Measurements from ENCODE around the gene UQCC3.

DNA sequence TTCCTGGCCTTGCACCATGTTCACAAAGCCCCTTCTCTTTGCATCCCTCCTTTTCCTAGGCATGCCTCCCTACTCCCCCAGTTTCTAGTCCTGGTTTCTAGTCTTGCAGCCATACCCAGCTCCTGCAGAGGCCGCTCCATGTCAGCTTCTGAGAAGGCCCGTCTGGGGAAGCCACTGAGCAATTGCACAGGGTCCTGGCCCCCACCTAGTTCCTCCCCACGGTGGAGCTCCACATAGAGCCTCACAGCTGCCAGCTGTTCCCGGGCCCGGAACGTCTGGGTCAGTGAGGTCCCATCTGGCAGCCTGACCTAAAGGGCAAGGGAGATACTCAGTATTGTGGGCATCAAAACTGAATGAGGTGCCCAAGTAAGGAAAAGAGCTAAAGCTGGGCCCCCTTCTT lies 5.2 kb downstream of the UQCC3 start:
- TF ChIP-seq, protein P1, sequence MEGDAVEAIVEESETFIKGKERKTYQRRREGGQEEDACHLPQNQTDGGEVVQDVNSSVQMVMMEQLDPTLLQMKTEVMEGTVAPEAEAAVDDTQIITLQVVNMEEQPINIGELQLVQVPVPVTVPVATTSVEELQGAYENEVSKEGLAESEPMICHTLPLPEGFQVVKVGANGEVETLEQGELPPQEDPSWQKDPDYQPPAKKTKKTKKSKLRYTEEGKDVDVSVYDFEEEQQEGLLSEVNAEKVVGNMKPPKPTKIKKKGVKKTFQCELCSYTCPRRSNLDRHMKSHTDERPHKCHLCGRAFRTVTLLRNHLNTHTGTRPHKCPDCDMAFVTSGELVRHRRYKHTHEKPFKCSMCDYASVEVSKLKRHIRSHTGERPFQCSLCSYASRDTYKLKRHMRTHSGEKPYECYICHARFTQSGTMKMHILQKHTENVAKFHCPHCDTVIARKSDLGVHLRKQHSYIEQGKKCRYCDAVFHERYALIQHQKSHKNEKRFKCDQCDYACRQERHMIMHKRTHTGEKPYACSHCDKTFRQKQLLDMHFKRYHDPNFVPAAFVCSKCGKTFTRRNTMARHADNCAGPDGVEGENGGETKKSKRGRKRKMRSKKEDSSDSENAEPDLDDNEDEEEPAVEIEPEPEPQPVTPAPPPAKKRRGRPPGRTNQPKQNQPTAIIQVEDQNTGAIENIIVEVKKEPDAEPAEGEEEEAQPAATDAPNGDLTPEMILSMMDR (IDR thresholded peaks at IDR 0.05 in 2 of 3, conservative IDR thresholded peaks at IDR 0.05 in 1 of 3; ENCODE audit: control insufficient read depth in 2 of 3, extremely low read depth in 1 of 3, insufficient read depth in 1 of 3, low read depth in 3 of 3, low read length in 3 of 3) = no peak
- TF ChIP-seq, protein P2, sequence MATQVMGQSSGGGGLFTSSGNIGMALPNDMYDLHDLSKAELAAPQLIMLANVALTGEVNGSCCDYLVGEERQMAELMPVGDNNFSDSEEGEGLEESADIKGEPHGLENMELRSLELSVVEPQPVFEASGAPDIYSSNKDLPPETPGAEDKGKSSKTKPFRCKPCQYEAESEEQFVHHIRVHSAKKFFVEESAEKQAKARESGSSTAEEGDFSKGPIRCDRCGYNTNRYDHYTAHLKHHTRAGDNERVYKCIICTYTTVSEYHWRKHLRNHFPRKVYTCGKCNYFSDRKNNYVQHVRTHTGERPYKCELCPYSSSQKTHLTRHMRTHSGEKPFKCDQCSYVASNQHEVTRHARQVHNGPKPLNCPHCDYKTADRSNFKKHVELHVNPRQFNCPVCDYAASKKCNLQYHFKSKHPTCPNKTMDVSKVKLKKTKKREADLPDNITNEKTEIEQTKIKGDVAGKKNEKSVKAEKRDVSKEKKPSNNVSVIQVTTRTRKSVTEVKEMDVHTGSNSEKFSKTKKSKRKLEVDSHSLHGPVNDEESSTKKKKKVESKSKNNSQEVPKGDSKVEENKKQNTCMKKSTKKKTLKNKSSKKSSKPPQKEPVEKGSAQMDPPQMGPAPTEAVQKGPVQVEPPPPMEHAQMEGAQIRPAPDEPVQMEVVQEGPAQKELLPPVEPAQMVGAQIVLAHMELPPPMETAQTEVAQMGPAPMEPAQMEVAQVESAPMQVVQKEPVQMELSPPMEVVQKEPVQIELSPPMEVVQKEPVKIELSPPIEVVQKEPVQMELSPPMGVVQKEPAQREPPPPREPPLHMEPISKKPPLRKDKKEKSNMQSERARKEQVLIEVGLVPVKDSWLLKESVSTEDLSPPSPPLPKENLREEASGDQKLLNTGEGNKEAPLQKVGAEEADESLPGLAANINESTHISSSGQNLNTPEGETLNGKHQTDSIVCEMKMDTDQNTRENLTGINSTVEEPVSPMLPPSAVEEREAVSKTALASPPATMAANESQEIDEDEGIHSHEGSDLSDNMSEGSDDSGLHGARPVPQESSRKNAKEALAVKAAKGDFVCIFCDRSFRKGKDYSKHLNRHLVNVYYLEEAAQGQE (IDR thresholded peaks at IDR 0.05; ENCODE audit: low read depth, low read length) = no peak
- TF ChIP-seq SMC3 (IDR thresholded peaks at IDR 0.05; ENCODE audit: borderline replicate concordance, low read length) (no peak), CREB1 (IDR thresholded peaks at IDR 0.05; ENCODE audit: low read depth) (no peak), PAX8 (IDR thresholded peaks at IDR 0.05) (no peak), TCF3 (IDR thresholded peaks at IDR 0.05; ENCODE audit: borderline replicate concordance, insufficient read depth, low read depth, low read length) (no peak), FOXM1 (IDR thresholded peaks at IDR 0.05; ENCODE audit: low read depth, low read length) (no peak), IKZF1 (conservative IDR thresholded peaks at IDR 0.05) (no peak), YBX1 (IDR thresholded peaks at IDR 0.05) (no peak)
- TF ChIP-seq, protein P3, sequence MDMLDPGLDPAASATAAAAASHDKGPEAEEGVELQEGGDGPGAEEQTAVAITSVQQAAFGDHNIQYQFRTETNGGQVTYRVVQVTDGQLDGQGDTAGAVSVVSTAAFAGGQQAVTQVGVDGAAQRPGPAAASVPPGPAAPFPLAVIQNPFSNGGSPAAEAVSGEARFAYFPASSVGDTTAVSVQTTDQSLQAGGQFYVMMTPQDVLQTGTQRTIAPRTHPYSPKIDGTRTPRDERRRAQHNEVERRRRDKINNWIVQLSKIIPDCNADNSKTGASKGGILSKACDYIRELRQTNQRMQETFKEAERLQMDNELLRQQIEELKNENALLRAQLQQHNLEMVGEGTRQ (IDR thresholded peaks at IDR 0.05; ENCODE audit: borderline replicate concordance, low read depth, low read length) = no peak
